Heart left ventricle (tissue), 13 donors: ENCODE results near the gene TEAD1.

Experiments
- POLR2A ChIP-seq, 2 donors: fragments of 450-650 bp; IDR thresholded peaks; one replicate each; pipeline ENCODE4 v1.6.1; 2017; ENCODE audit warnings: antibody characterized with exemption in 2 of 2, mild to moderate bottlenecking in 2 of 2, moderate library complexity in 2 of 2
- TF ChIP-seq, protein P1 (sequence below), 12 donors: fragments of 200-600 bp; sonication (generic) in 4 of 12; IDR thresholded peaks; one replicate each; pipeline versions ENCODE4 v1.5.0 to v1.8.0; 2018 to 2022; ENCODE audit warnings: antibody characterized with exemption in 12 of 12, mild to moderate bottlenecking in 5 of 12
- donor health status: ischemic (EF 13 %, LVEDD 7.1; RV severe dilation, severe dysfunction).
- donor health status: DM: no; HTN: yes; CAD: no.
- donor health status: DM: no; HTN: no; CAD: no.
- donor health status: ischemic (EF 25% LVEDD 6.9; RV normal size, moderate dysfunction).
- donor health status: ischemic (EF 25% LVEDD 5.7; RV mildly dilated, moderate dysfunction).
- donor health status: ischemic (EF 35%, LVEDD 5.7; RV mildly dilated, moderate dysfunction).
- donor health status: nonischemic (EF 11% LVEDD 7.7; RV severe dilation, severe dysfunction).
- donor health status: DM: yes; HTN: yes; CAD: no.
- donor health status: PGD.
- donor health status: ischemic (EF 29% LVEDD 5.4; RV normal size, mild dysfunction).
- donor health status: nonischemic (EF 23%, LVEDD 6.1; RV moderate dilation, normal function).

DNA sequence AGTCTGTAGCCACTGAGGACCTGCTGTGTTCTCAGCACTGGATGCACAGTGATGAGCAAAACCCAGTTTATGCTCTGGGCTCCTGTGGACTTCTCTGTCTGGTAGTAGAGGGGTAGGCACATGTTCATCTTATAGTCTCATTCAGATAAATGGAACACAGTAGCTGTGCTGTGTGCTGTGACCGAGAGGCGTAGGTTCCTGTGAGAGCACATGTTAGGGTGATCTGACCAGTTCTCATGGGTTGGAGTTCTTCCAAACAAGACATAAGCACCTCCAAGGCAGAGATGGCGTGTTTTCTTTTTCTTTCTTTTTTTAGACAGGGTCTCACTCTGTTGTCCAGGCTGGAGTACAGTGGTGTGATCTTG, 180.1 kb downstream of the TEAD1 start:
- TF ChIP-seq, protein P1, sequence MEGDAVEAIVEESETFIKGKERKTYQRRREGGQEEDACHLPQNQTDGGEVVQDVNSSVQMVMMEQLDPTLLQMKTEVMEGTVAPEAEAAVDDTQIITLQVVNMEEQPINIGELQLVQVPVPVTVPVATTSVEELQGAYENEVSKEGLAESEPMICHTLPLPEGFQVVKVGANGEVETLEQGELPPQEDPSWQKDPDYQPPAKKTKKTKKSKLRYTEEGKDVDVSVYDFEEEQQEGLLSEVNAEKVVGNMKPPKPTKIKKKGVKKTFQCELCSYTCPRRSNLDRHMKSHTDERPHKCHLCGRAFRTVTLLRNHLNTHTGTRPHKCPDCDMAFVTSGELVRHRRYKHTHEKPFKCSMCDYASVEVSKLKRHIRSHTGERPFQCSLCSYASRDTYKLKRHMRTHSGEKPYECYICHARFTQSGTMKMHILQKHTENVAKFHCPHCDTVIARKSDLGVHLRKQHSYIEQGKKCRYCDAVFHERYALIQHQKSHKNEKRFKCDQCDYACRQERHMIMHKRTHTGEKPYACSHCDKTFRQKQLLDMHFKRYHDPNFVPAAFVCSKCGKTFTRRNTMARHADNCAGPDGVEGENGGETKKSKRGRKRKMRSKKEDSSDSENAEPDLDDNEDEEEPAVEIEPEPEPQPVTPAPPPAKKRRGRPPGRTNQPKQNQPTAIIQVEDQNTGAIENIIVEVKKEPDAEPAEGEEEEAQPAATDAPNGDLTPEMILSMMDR (IDR thresholded peaks at IDR 0.05), result no peak
- TF ChIP-seq POLR2A (IDR thresholded peaks at IDR 0.05), result no peak
